Lung (tissue), 12 donors: ENCODE measurements around the gene NEB. TPM values are rescaled to one million over a fixed set of nuclear protein-coding genes. Genes with fewer than 3 reads are reported as not detected.

Experiments used
- ATAC-seq: fragments of 200-7000 bp; cut with Tn5 transposase; one replicate; pipeline ENCODE4 v1.9.1; 2020; ENCODE audit warnings: moderate number of reproducible peaks; ENCODE audit not compliant: insufficient read depth, low FRiP score
- DNase-seq, 3 donors: peaks; one replicate each; pipeline ENCODE4 v3.0.0-alpha.2; 2013 to 2017
- H3K27ac ChIP-seq, 2 donors: one replicate each; pipeline ENCODE4 v1.5.1; 2013; ENCODE audit warnings: mild to moderate bottlenecking in 2 of 2, moderate library complexity in 2 of 2, control low read depth in 1 of 2, inconsistent platforms in 1 of 2, low read depth in 1 of 2, low read length in 1 of 2
- H3K27me3 ChIP-seq, 3 donors: one replicate each; pipeline ENCODE4 v1.5.1; 2013; ENCODE audit warnings: low read length in 2 of 3; ENCODE audit not compliant: control insufficient read depth in 3 of 3, insufficient read depth in 3 of 3
- H3K36me3 ChIP-seq, 4 donors: one replicate each; pipeline ENCODE4 v1.5.1; 2013; ENCODE audit warnings: low read length in 4 of 4, mild to moderate bottlenecking in 1 of 4, moderate library complexity in 1 of 4; ENCODE audit not compliant: control insufficient read depth in 4 of 4, insufficient read depth in 4 of 4
- H3K4me1 ChIP-seq, 5 donors: one replicate each; pipeline ENCODE4 v1.5.1; 2013; ENCODE audit warnings: low read length in 5 of 5, mild to moderate bottlenecking in 2 of 5, moderate library complexity in 1 of 5; ENCODE audit not compliant: control insufficient read depth in 5 of 5, insufficient read depth in 5 of 5
- H3K4me3 ChIP-seq: one replicate; pipeline ENCODE4 v1.5.1; 2013; ENCODE audit warnings: mild to moderate bottlenecking, control low read depth, moderate library complexity
- H3K9ac ChIP-seq, 2 donors: one replicate each; pipeline ENCODE4 v1.5.1; 2013; ENCODE audit warnings: low read length in 2 of 2, control low read depth in 1 of 2; ENCODE audit not compliant: insufficient read depth in 1 of 2
- H3K9me3 ChIP-seq, 4 donors: one replicate each; pipeline ENCODE4 v1.5.1; 2013; ENCODE audit warnings: low read length in 3 of 4, mild to moderate bottlenecking in 1 of 4, moderate library complexity in 1 of 4; ENCODE audit not compliant: control insufficient read depth in 4 of 4, insufficient read depth in 3 of 4
- WGBS, 2 donors: extraction: QIAGEN DNeasy Blood & Tissue Kit; methylation state at CpG; one replicate each; pipeline ENCODE4 v1.1.7; 2013; 5-methylcytosine and 5-hydroxymethylcytosine counted together
- polyA plus RNA-seq, 2 donors: library from polyadenylated mRNA; stranded (reverse); fragments of 200-250 nt; gene quantifications; one replicate each; pipeline ENCODE4 v1.2.1, GENCODE V29; 2013
- total RNA-seq, 2 donors: library from RNA; depleted of rRNA in 1 of 2; stranded (reverse); fragments of >200 nt in 1 of 2; gene quantifications; one replicate each; pipeline ENCODE4 v1.2.1, GENCODE V29; 2014 to 2021
- TF ChIP-seq, protein P1 (sequence below): IDR thresholded peaks from 2 replicates; pipeline ENCODE4 v1.5.1; 2012; ENCODE audit warnings: mild to moderate bottlenecking; ENCODE audit errors: control extremely low read depth, extremely low read depth
- donor health status: control.
- donor health status: control.
- donor health status: Bipolar disorder and iron deficiency.
- donor health status: healthy.
- donor health status: DM: yes; HTN: yes; CAD: no.

The NEB gene
- total and polyA plus RNA-seq, 4 donors: 0.52 to 2.1 (median 1.0) TPM

DNA sequence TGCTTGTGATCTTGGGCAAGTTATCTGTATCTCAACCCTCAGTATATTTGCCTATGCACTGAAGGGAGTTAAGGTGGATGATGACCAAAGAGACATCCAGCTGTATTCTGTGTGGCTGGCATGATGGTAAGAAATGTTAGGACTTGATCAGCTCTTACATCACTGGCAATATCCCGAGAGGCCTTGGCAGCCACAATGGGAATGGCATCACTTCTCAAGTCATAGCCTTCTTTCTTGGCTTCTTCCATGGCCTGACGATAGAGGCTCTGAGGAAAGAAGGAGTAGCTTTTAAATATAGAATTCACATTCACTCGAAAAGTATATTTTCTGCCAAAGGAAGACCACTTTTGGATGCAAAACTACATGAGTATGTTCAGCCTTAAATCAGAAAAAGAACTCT lies 113.5 kb downstream of the NEB start:
- no peak for DNase-seq
- Histone ChIP-seq H3K27me3 (no peaks in the 10 kb centered on the region), H3K36me3 (no peaks in the 10 kb centered on the region), H3K27ac (no peak overlapping the region), H3K9ac (no peak overlapping the region), H3K4me3 (no peak overlapping the region), H3K9me3 (no peaks in the 10 kb centered on the region), H3K4me1 (peaks cover 0 to 6% (median 0%) of the 10 kb centered on the region in 5 donors)
- WGBS, 2 donors: 86 to 90% methylated on average over 3 of the region's 3 CpGs
- TF ChIP-seq, protein P1, sequence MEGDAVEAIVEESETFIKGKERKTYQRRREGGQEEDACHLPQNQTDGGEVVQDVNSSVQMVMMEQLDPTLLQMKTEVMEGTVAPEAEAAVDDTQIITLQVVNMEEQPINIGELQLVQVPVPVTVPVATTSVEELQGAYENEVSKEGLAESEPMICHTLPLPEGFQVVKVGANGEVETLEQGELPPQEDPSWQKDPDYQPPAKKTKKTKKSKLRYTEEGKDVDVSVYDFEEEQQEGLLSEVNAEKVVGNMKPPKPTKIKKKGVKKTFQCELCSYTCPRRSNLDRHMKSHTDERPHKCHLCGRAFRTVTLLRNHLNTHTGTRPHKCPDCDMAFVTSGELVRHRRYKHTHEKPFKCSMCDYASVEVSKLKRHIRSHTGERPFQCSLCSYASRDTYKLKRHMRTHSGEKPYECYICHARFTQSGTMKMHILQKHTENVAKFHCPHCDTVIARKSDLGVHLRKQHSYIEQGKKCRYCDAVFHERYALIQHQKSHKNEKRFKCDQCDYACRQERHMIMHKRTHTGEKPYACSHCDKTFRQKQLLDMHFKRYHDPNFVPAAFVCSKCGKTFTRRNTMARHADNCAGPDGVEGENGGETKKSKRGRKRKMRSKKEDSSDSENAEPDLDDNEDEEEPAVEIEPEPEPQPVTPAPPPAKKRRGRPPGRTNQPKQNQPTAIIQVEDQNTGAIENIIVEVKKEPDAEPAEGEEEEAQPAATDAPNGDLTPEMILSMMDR: no peak
- ATAC-seq: no peak

DNA sequence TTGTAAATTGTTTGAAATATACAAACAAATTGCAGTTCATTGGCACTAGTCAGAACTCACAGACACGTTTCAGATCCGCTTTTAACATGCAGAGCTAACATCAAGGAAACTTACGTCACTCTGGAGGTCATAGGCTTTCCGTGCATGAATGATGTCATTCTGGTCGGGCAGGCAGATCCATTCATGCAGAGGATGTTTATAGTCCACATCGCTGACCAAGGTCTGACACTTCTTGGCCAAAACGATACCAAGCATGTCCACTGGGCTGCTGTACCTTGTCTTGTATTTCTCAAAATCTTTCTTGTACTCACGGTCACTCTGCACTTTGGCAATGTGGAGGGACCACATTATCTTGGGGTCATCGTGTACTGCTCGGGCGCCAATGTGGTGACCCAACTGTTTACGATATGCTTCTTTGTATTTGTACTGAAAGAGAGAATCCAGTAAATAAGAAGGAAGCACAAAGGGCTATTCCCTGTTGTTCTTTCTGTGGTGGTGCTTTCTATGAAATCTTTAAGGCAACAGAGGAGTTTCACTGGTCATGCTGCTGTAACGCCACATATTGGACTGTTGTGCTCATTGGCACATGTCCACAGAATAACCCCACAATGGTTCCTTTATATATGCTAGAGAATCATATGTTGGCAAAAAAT lies 114.8 kb downstream of the NEB start:
- no peak for ATAC-seq
- Histone ChIP-seq H3K27me3 (no peaks in the 10 kb centered on the region), H3K36me3 (no peaks in the 10 kb centered on the region), H3K4me1 (peaks cover 0 to 6% (median 0%) of the 10 kb centered on the region in 5 donors), H3K9ac (no peak overlapping the region), H3K27ac (no peak overlapping the region), H3K4me3 (no peak overlapping the region), H3K9me3 (no peaks in the 10 kb centered on the region)
- peak; percentile 62 to 83 (median 74) for DNase-seq
- WGBS, 2 donors: 64 to 74% methylated on average over 13 of the region's 13 CpGs
- TF ChIP-seq, protein P1: no peak

DNA sequence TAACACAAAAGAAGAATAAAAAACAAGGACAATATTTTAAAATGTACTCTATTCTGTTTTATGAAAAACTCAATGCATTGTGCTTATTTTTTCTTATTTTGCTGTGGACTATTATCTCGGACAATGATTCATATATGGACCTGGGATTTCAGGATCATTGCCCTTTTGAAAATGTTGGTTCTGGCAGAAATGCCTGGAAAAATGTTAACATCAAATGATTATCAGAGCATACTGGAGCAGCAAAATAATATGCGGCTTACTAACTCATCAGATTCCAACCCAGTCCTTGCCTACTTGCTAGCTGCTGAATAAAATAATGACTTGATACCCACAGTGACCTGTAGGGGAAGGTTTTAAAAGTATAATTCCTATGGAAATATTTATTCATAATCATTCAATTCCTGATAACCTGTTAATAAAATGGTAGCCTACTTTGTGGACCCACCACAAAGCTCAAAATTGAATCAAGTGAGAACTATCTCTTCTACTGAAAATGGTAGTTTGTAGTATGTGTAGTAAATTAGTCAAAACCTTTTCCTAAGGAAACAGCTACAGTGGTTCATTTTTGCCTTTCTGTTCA lies 117.4 kb downstream of the NEB start:
- H3K4me3 ChIP-seq: no peak overlapping the region
- no peaks in the 10 kb centered on the region for H3K9me3 ChIP-seq
- whole genome bisulfite sequencing, 2 donors: 94 to 99% methylated on average over 2 of the region's 2 CpGs
- no peak for ATAC-seq
- TF ChIP-seq, protein P1: no peak
- peaks cover 0 to 6% (median 0%) of the 10 kb centered on the region in 5 donors for H3K4me1 ChIP-seq
- H3K27me3 ChIP-seq: no peaks in the 10 kb centered on the region
- H3K36me3 ChIP-seq: no peaks in the 10 kb centered on the region
- no peak overlapping the region for H3K9ac ChIP-seq
- H3K27ac ChIP-seq: no peak overlapping the region
- DNase-seq: no peak
